A549 (cell line): ENCODE results near the gene FOXP1. TPM values are rescaled to one million over a fixed set of nuclear protein-coding genes. Genes with fewer than 3 reads are reported as not detected.
A peak's percentile ranks its signal among the peaks of the same experiment; 100 is the strongest.

Experiments
- ATAC-seq, 2 experiments: fragments of 200-7000 bp in 1 of 2; fragments of >200 bp in 1 of 2; cut with Nextera tagmentation in 1 of 2; cut with Tn5 transposase in 1 of 2; 3 replicates each; pipeline versions ENCODE4 v1.8.0 to v1.9.1; 2018 to 2020; ENCODE audit warnings: mild to moderate bottlenecking in 1 of 2, moderate library complexity in 1 of 2
- CTCF ChIA-PET: fragments of 300-600 bp; sonication (Branson Sonifier 250); formaldehyde crosslinking; extraction: SDS; loops from one replicate; lab custom pipeline; 2021; ENCODE audit warnings: antibody characterized with exemption, inconsistent platforms; lab: Yijun Ruan, JAX
- POLR2A ChIA-PET: fragments of 350-600 bp; formaldehyde crosslinking; extraction: SDS; loops from one replicate; lab custom pipeline; 2021; ENCODE audit warnings: antibody characterized with exemption, inconsistent platforms; lab: Yijun Ruan, JAX
- DNase-seq, 2 experiments: peaks; one replicate each; pipeline versions ENCODE4 v3.0.0 to v3.0.0-alpha.2; 2011 to 2016; ENCODE audit warnings: low read depth in 1 of 2, low spot score in 1 of 2
- FAIRE-seq: peaks from 2 replicates; lab custom pipeline; 2011; peaks lifted over from hg19 to GRCh38; lab: Jason Lieb, UNC
- H3K27ac ChIP-seq, 2 experiments: fragments of >200 bp; sonication (Bioruptor Twin); formaldehyde crosslinking; 3 replicates each; pipeline ENCODE4 v1.5.1; 2016 to 2017
- H3K4me1 ChIP-seq: fragments of >200 bp; sonication (Bioruptor Twin); formaldehyde crosslinking; 3 replicates; pipeline ENCODE4 v1.6.1; 2016
- H3K4me2 ChIP-seq: fragments of >200 bp; sonication (Bioruptor Twin); formaldehyde crosslinking; 3 replicates; pipeline ENCODE4 v1.6.1; 2016
- H3K4me3 ChIP-seq: fragments of >200 bp; sonication (Bioruptor Twin); formaldehyde crosslinking; 3 replicates; pipeline ENCODE4 v1.5.1; 2016
- H3K9me3 ChIP-seq: fragments of >200 bp; sonication (Bioruptor Twin); formaldehyde crosslinking; 3 replicates; pipeline ENCODE4 v1.6.1; 2016
- BCL3 ChIP-seq: fragments of >200 bp; sonication (Bioruptor Twin); formaldehyde crosslinking; IDR thresholded peaks from 3 replicates; pipeline ENCODE4 v1.6.1; 2016
- BHLHE40 ChIP-seq: IDR thresholded peaks from 2 replicates; pipeline ENCODE4 v1.6.1; 2012; ENCODE audit warnings: low read depth, low read length, inconsistent platforms
- CEBPB ChIP-seq, 2 experiments: fragments of >200 bp in 1 of 2; sonication (Bioruptor Twin) in 1 of 2; formaldehyde crosslinking in 1 of 2; IDR thresholded peaks; 2 replicates each; pipeline ENCODE4 v1.6.1; 2012 to 2016
- EHF ChIP-seq: fragments of 250-450 bp; sonication (Bioruptor Pico); IDR thresholded peaks from 2 replicates; pipeline ENCODE4 v1.5.0; 2020; ENCODE audit warnings: mild to moderate bottlenecking
- EHMT2 ChIP-seq: fragments of 200-600 bp; sonication (generic); IDR thresholded peaks from 2 replicates; pipeline ENCODE4 v1.6.1; 2016; ENCODE audit warnings: antibody characterized with exemption, low read depth, mild to moderate bottlenecking, moderate library complexity
- ELK1 ChIP-seq: fragments of 150-350 bp; IDR thresholded peaks from 2 replicates; pipeline ENCODE4 v1.6.1; 2014; ENCODE audit warnings: low read depth, mild to moderate bottlenecking, low read length
- HEYL ChIP-seq: fragments of 250-450 bp; sonication (Bioruptor Pico); IDR thresholded peaks from 2 replicates; pipeline ENCODE4 v1.8.0; 2021; ENCODE audit warnings: mild to moderate bottlenecking, moderate library complexity
- HOXA7 ChIP-seq: fragments of 250-450 bp; sonication (Bioruptor Pico); IDR thresholded peaks from 2 replicates; pipeline ENCODE4 v1.5.0; 2020; ENCODE audit warnings: mild to moderate bottlenecking, moderate library complexity
- HOXB5 ChIP-seq: fragments of 250-450 bp; sonication (Bioruptor Pico); IDR thresholded peaks from 2 replicates; pipeline ENCODE4 v1.5.0; 2020; ENCODE audit warnings: mild to moderate bottlenecking, moderate library complexity
- KDM1A ChIP-seq: fragments of 200-600 bp; sonication (generic); IDR thresholded peaks from 2 replicates; pipeline ENCODE4 v1.6.1; 2016; ENCODE audit warnings: low read depth, mild to moderate bottlenecking
- MAFK ChIP-seq: fragments of 450-650 bp; IDR thresholded peaks from 2 replicates; pipeline ENCODE4 v1.6.1; 2014; ENCODE audit not compliant: partially characterized antibody
- MYC ChIP-seq: IDR thresholded peaks from 2 replicates; pipeline ENCODE4 v1.6.1; 2012; ENCODE audit warnings: mild to moderate bottlenecking, inconsistent platforms, low read length, improper control_type of control experiment, borderline replicate concordance
- PHF8 ChIP-seq: fragments of 200-600 bp; sonication (generic); IDR thresholded peaks from 2 replicates; pipeline ENCODE4 v1.6.1; 2016; ENCODE audit warnings: low read depth, mild to moderate bottlenecking, antibody characterized with exemption, moderate library complexity, borderline replicate concordance
- RAD21 ChIP-seq, 2 experiments: fragments of >200 bp in 1 of 2; sonication (Bioruptor Twin) in 1 of 2; formaldehyde crosslinking in 1 of 2; IDR thresholded peaks in 1 of 2; conservative IDR thresholded peaks in 1 of 2; 2 replicates in 1 of 2; 3 replicates in 1 of 2; pipeline ENCODE4 v1.6.1; 2012 to 2018; ENCODE audit warnings: inconsistent platforms in 1 of 2
- RARB ChIP-seq: fragments of 250-450 bp; sonication (Bioruptor Pico); IDR thresholded peaks from 2 replicates; pipeline ENCODE4 v1.8.0; 2021; ENCODE audit warnings: mild to moderate bottlenecking, moderate library complexity
- RCOR1 ChIP-seq: fragments of 150-350 bp; IDR thresholded peaks from 2 replicates; pipeline ENCODE4 v1.6.1; 2014; ENCODE audit warnings: antibody characterized with exemption, low read length, low read depth
- RNF2 ChIP-seq: fragments of 200-600 bp; sonication (generic); IDR thresholded peaks from 2 replicates; pipeline ENCODE4 v1.6.1; 2016; ENCODE audit warnings: low read depth, mild to moderate bottlenecking, antibody characterized with exemption, moderate library complexity, borderline replicate concordance
- ZFP36 ChIP-seq: fragments of 450-650 bp; IDR thresholded peaks from 2 replicates; pipeline ENCODE4 v1.6.1; 2014; ENCODE audit warnings: borderline replicate concordance; ENCODE audit not compliant: partially characterized antibody
- ZSCAN20 ChIP-seq: fragments of 250-450 bp; sonication (Bioruptor Pico); IDR thresholded peaks from 2 replicates; pipeline ENCODE4 v1.8.0; 2022; ENCODE audit warnings: mild to moderate bottlenecking, moderate library complexity
- WGBS: methylation state at CpG from one replicate; pipeline ENCODE4 v1.1.6; 2017; ENCODE audit errors: missing lambda C conversion rate; 5-methylcytosine and 5-hydroxymethylcytosine counted together
- polyA plus RNA-seq, 4 experiments: library from polyadenylated mRNA; depleted of rRNA in 3 of 4; stranded (reverse); fragments of >200 nt; fragmentation: RNase III in 1 of 4; extraction: RNeasy Plus Mini Kit Qiagen cat#74134 plus additional on column Dnase treatment in 1 of 4; gene quantifications; 2 replicates in 3 of 4; 3 replicates in 1 of 4; pipeline ENCODE4 v1.2.3, GENCODE V29; 2011 to 2017
- TF ChIP-seq, protein P1 (sequence below): fragments of 200-600 bp; sonication (generic); IDR thresholded peaks from 2 replicates; pipeline ENCODE4 v1.6.1; 2016; ENCODE audit warnings: antibody characterized with exemption, mild to moderate bottlenecking, moderate library complexity
- TF ChIP-seq, protein P2 (sequence below): IDR thresholded peaks from 2 replicates; pipeline ENCODE4 v1.6.1; 2012
- TF ChIP-seq, protein P3 (sequence below): fragments of >200 bp; sonication (Bioruptor Twin); formaldehyde crosslinking; IDR thresholded peaks from 2 replicates; pipeline ENCODE4 v1.6.1; 2016

FOXP1 gene
- polyA plus RNA-seq, 2 of the 4 experiments (the other 2 are of a cell fraction) = 12.8 to 13.9 TPM

- no peak for DNase-seq
- Histone ChIP-seq H3K4me2 (no peak overlapping the region), H3K4me3 (no peak overlapping the region), H3K27ac (no peak overlapping the region), H3K9me3 (no peaks in the 10 kb centered on the region), H3K4me1 (peaks cover 37% of the 10 kb centered on the region)
- TF ChIP-seq, protein P1, sequence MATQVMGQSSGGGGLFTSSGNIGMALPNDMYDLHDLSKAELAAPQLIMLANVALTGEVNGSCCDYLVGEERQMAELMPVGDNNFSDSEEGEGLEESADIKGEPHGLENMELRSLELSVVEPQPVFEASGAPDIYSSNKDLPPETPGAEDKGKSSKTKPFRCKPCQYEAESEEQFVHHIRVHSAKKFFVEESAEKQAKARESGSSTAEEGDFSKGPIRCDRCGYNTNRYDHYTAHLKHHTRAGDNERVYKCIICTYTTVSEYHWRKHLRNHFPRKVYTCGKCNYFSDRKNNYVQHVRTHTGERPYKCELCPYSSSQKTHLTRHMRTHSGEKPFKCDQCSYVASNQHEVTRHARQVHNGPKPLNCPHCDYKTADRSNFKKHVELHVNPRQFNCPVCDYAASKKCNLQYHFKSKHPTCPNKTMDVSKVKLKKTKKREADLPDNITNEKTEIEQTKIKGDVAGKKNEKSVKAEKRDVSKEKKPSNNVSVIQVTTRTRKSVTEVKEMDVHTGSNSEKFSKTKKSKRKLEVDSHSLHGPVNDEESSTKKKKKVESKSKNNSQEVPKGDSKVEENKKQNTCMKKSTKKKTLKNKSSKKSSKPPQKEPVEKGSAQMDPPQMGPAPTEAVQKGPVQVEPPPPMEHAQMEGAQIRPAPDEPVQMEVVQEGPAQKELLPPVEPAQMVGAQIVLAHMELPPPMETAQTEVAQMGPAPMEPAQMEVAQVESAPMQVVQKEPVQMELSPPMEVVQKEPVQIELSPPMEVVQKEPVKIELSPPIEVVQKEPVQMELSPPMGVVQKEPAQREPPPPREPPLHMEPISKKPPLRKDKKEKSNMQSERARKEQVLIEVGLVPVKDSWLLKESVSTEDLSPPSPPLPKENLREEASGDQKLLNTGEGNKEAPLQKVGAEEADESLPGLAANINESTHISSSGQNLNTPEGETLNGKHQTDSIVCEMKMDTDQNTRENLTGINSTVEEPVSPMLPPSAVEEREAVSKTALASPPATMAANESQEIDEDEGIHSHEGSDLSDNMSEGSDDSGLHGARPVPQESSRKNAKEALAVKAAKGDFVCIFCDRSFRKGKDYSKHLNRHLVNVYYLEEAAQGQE = 0 out of 2 replicates have a peak, but pooled peaks have one; percentile 15
- TF ChIP-seq RNF2 (no peak), BHLHE40 (no peak)
- POLR2A ChIA-PET = no interaction called here
- 82% methylated on average over 4 of the region's 4 CpGs for WGBS
- no peak for ATAC-seq
- FAIRE-seq = no peak
- CTCF ChIA-PET = interaction anchor here (1.3 to 1.5 kb wide), 2 partner anchors 9 to 12 kb away, joined by 3 to 5 read pairs; no protein-coding TSS in a partner anchor
These were observed 460.9 kb downstream of the FOXP1 start for GRCh38 chr3:71122641-71123040.

- POLR2A ChIA-PET = no interaction called here
- CTCF ChIA-PET = interaction anchor here (1.5 kb wide), 1 partner anchor 8 kb away, joined by 5 read pairs; no protein-coding TSS in a partner anchor
- no peak for TF ChIP-seq ZSCAN20
- TF ChIP-seq, protein P2, sequence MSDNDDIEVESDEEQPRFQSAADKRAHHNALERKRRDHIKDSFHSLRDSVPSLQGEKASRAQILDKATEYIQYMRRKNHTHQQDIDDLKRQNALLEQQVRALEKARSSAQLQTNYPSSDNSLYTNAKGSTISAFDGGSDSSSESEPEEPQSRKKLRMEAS = no peak
- TF ChIP-seq ZFP36 = no peak
- no peak for TF ChIP-seq CEBPB (IDR thresholded peaks at IDR 0.05)
- TF ChIP-seq RAD21 (conservative IDR thresholded peaks at IDR 0.05 in 1 of 2, IDR thresholded peaks at IDR 0.05 in 1 of 2) = no peak
- TF ChIP-seq PHF8 = no peak
- TF ChIP-seq HOXB5 (CRISPR knock-in tag) = no peak
- no peak for TF ChIP-seq RNF2
- TF ChIP-seq RCOR1 = no peak
- TF ChIP-seq, protein P3, sequence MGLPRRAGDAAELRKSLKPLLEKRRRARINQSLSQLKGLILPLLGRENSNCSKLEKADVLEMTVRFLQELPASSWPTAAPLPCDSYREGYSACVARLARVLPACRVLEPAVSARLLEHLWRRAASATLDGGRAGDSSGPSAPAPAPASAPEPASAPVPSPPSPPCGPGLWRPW = no peak
- no peak for TF ChIP-seq MYC
- TF ChIP-seq HOXA7 = no peak
- TF ChIP-seq EHF (CRISPR knock-in tag) = no peak
- TF ChIP-seq MAFK = no peak
- no peak for TF ChIP-seq ELK1
- TF ChIP-seq HEYL (CRISPR knock-in tag) = no peak
- TF ChIP-seq KDM1A = no peak
- TF ChIP-seq BCL3 = no peak
- no peak for TF ChIP-seq RARB (CRISPR knock-in tag)
- no peak for TF ChIP-seq EHMT2
- TF ChIP-seq, all 56 proteins: peak for 0
- Histone ChIP-seq H3K4me1 (peaks cover 36% of the 10 kb centered on the region), H3K4me2 (no peak overlapping the region), H3K9me3 (no peaks in the 10 kb centered on the region), H3K27ac (no peak overlapping the region), H3K4me3 (no peak overlapping the region)
- FAIRE-seq = no peak
- WGBS = 73% methylated on average over 3 of the region's 3 CpGs
- peak in 1 of 2 experiments; percentile 30; a peak in 2 of 6 replicates for ATAC-seq
- no peak for DNase-seq
These were observed 461.9 kb downstream of the FOXP1 start for GRCh38 chr3:71121429-71122167.
